Purkinje cell (primary cell): ENCODE measurements around the gene AHRR. TPM values are rescaled to one million over a fixed set of nuclear protein-coding genes. Genes with fewer than 3 reads are reported as not detected.

Experiments
- polyA plus RNA-seq: library from polyadenylated mRNA; unstranded; fragments of >200 nt; fragmentation: Nextera tagmentation; gene quantifications from 2 replicates; pipeline ENCODE4 v1.2.1, GENCODE V29; 2014

Gene AHRR
- polyA plus RNA-seq = not detected in 2 replicates

GRCh38 chr5:321230-321725 lies at the start of gene AHRR:
Gene AHRR (plus strand): TSS chr5:321714. CDS start chr5:343903, 22,189 bp downstream.

GRCh38 chr5:442335-443238 lies 121.1 kb downstream of the AHRR start, which contains the start of gene EXOC3:
Gene EXOC3 (plus strand): TSS chr5:443176. CDS start chr5:446206, 3,030 bp downstream.

Other genes starting within 250 kb of the AHRR start
- gene PLEKHG4B, start 229.5 kb upstream of the AHRR start, polyA plus RNA-seq = 0.14 and 0.19 TPM in 2 replicates
- gene LRRC14B, start 130.2 kb upstream of the AHRR start, polyA plus RNA-seq = not detected in 2 replicates
- 22.3 and 30.3 TPM in 2 replicates for gene CCDC127, start 103.6 kb upstream of the AHRR start, polyA plus RNA-seq
- 131 and 144 TPM in 2 replicates for gene SDHA, start 103.4 kb upstream of the AHRR start, polyA plus RNA-seq
- gene PDCD6, start 50.1 kb upstream of the AHRR start, polyA plus RNA-seq = 154 and 254 TPM in 2 replicates
- gene EXOC3, start 121.5 kb downstream of the AHRR start, polyA plus RNA-seq = 11.6 and 12.7 TPM in 2 replicates
- gene SLC9A3, start 202.7 kb downstream of the AHRR start, polyA plus RNA-seq = 2.3 and 3.3 TPM in 2 replicates